SU-DHL-6 (cell line): ENCODE data around the gene GALE.
A peak's percentile ranks its signal among the peaks of the same experiment; 100 is the strongest.
"Not testable (repeated sequence)": the region's sequence is repeated elsewhere in the genome, so short reads cannot be mapped to it uniquely, and the experiment has no call there.

ENCODE experiments used
- H2AFZ ChIP-seq: fragments of 200-600 bp; sonication (generic); 2 replicates; pipeline ENCODE4 v1.6.1; 2014; ENCODE audit warnings: low read depth, mild to moderate bottlenecking, moderate library complexity, mixed read lengths, antibody characterized with exemption, low read length; ENCODE audit not compliant: severe bottlenecking
- H3F3A ChIP-seq: fragments of 200-600 bp; shearing (Covaris generic); 2 replicates; pipeline ENCODE4 v1.6.0; 2016; ENCODE audit warnings: antibody characterized with exemption, mild to moderate bottlenecking; ENCODE audit not compliant: insufficient read depth
- H3K27ac ChIP-seq: fragments of 200-600 bp; sonication (generic); 2 replicates; pipeline ENCODE4 v1.5.1; 2016; ENCODE audit warnings: low read depth, mild to moderate bottlenecking, low read length, moderate library complexity, mixed read lengths
- H3K27me3 ChIP-seq: fragments of 200-600 bp; sonication (generic), shearing (Covaris generic); 2 replicates; pipeline ENCODE4 v1.6.0; 2014; ENCODE audit warnings: mild to moderate bottlenecking, low read length
- H3K36me3 ChIP-seq: fragments of 200-600 bp; sonication (generic); 2 replicates; pipeline ENCODE4 v1.6.1; 2014; ENCODE audit warnings: mild to moderate bottlenecking, low read length, mixed read lengths
- H3K4me2 ChIP-seq: fragments of 300-600, 200-600 bp; shearing (Covaris generic), sonication (generic); 2 replicates; pipeline ENCODE4 v1.6.0; 2014; ENCODE audit warnings: low read length, low read depth, mild to moderate bottlenecking; ENCODE audit not compliant: poor library complexity, severe bottlenecking
- H3K4me3 ChIP-seq: fragments of 200-600 bp; sonication (generic); 2 replicates; pipeline ENCODE4 v1.5.1; 2014; ENCODE audit warnings: antibody characterized with exemption, low read length, mild to moderate bottlenecking, mixed read lengths; ENCODE audit not compliant: insufficient read depth, poor library complexity, severe bottlenecking
- H3K79me2 ChIP-seq: fragments of 200-600 bp; sonication (generic); 2 replicates; pipeline ENCODE4 v1.6.1; 2014; ENCODE audit warnings: mild to moderate bottlenecking, low read length, moderate library complexity; ENCODE audit not compliant: insufficient read depth
- H3K9ac ChIP-seq: fragments of 200-600 bp; sonication (generic); 2 replicates; pipeline ENCODE4 v1.7.0; 2014; ENCODE audit warnings: mild to moderate bottlenecking, low read length
- H3K9me2 ChIP-seq: fragments of 200-600 bp; sonication (generic); replicated peaks from 2 replicates; pipeline ENCODE4 v1.6.1; 2014; ENCODE audit warnings: low read length; ENCODE audit not compliant: insufficient read depth
- H3K9me3 ChIP-seq: fragments of 200-600 bp; sonication (generic); 2 replicates; pipeline ENCODE4 v1.6.1; 2014; ENCODE audit warnings: low read length, mixed read lengths; ENCODE audit not compliant: insufficient read depth
- H4K20me1 ChIP-seq: fragments of 200-600 bp; sonication (generic); 2 replicates; pipeline ENCODE4 v1.6.1; 2014; ENCODE audit warnings: low read depth, mild to moderate bottlenecking, antibody characterized with exemption, low read length, moderate library complexity, mixed read lengths
- EZH2phosphoT487 ChIP-seq: fragments of 200-600 bp; sonication (generic), shearing (Covaris generic); conservative IDR thresholded peaks from 2 replicates; pipeline ENCODE4 v1.6.1; 2018; ENCODE audit warnings: mild to moderate bottlenecking, antibody characterized with exemption, low read length, moderate library complexity, mixed read lengths
- TF ChIP-seq, protein P1 (sequence below): fragments of 200-600 bp; sonication (generic); IDR thresholded peaks from one replicate; pipeline ENCODE4 v1.5.1; 2017; ENCODE audit warnings: antibody characterized with exemption, mild to moderate bottlenecking, low read length, moderate library complexity; ENCODE audit not compliant: insufficient read depth, poor library complexity, severe bottlenecking

The GALE gene

DNA sequence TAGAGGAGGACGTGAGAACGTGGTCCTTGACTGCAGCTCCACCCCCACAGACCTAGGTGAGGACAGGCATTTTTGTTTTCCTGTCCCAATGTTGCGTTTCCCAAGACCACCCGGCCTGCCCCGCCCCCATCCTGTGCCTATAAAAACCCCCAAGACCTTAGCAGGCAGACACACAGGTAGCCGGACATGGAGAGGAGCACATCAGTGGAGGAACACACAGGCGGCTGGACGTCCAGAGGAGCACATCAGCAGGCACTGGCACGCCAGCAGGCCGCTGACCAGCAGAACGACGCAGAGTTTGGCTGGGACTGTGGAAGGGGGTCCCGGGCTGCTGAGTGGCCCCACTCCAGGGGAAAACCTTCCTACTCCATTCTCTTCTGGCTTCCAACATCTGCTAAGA lies 37.4 kb upstream of the GALE start:
- Histone ChIP-seq H3K36me3 (no peaks in the 10 kb centered on the region), H3K79me2 (no peaks in the 10 kb centered on the region), H3K4me2 (peak overlapping the region; percentile 98), H3F3A (peaks cover 9% of the 10 kb centered on the region; the same call in 1 of the 2 replicates), H3K9ac (peak overlapping the region; percentile 37), H4K20me1 (no peaks in the 10 kb centered on the region), H3K9me2 (no peaks in the 10 kb centered on the region), H3K4me3 (no peak overlapping the region), H2AFZ (peak overlapping the region; percentile 90), H3K27me3 (no peaks in the 10 kb centered on the region), H3K27ac (no peak overlapping the region), H3K9me3 (no peaks in the 10 kb centered on the region)
- TF ChIP-seq, protein P1, sequence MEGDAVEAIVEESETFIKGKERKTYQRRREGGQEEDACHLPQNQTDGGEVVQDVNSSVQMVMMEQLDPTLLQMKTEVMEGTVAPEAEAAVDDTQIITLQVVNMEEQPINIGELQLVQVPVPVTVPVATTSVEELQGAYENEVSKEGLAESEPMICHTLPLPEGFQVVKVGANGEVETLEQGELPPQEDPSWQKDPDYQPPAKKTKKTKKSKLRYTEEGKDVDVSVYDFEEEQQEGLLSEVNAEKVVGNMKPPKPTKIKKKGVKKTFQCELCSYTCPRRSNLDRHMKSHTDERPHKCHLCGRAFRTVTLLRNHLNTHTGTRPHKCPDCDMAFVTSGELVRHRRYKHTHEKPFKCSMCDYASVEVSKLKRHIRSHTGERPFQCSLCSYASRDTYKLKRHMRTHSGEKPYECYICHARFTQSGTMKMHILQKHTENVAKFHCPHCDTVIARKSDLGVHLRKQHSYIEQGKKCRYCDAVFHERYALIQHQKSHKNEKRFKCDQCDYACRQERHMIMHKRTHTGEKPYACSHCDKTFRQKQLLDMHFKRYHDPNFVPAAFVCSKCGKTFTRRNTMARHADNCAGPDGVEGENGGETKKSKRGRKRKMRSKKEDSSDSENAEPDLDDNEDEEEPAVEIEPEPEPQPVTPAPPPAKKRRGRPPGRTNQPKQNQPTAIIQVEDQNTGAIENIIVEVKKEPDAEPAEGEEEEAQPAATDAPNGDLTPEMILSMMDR: no peak
- TF ChIP-seq EZH2phosphoT487: no peak

DNA sequence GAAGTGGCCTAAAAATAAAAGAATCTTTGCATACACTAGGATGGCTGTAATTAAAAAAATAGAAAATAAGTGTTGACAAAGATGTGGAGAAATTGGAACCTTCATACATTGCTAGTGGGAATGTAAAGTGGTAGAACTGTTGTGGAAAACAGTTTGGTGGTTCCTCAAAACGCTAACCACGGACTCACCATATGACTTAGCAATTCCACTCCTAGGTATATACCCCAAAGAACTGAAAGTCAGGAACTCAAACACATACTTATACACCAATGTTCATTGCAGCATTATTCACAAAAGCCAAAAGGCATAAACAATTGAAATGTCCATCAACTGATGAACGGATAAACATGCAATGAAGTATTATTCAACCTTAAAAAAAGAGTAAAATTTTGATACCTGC lies 35.5 kb upstream of the GALE start:
- peaks cover 9% of the 10 kb centered on the region; the same call in 1 of the 2 replicates for H3F3A ChIP-seq
- H3K9ac ChIP-seq: no peak overlapping the region
- no peaks in the 10 kb centered on the region for H3K9me2 ChIP-seq
- H3K4me3 ChIP-seq: no peak overlapping the region
- no peaks in the 10 kb centered on the region for H4K20me1 ChIP-seq
- H3K27ac ChIP-seq: no peak overlapping the region
- no peak for TF ChIP-seq EZH2phosphoT487
- TF ChIP-seq, protein P1: no peak
- no peaks in the 10 kb centered on the region for H3K9me3 ChIP-seq
- no peaks in the 10 kb centered on the region for H3K27me3 ChIP-seq
- H3K79me2 ChIP-seq: no peaks in the 10 kb centered on the region
- H3K4me2 ChIP-seq: no peak overlapping the region
- no peaks in the 10 kb centered on the region for H3K36me3 ChIP-seq
- no peak overlapping the region for H2AFZ ChIP-seq

DNA sequence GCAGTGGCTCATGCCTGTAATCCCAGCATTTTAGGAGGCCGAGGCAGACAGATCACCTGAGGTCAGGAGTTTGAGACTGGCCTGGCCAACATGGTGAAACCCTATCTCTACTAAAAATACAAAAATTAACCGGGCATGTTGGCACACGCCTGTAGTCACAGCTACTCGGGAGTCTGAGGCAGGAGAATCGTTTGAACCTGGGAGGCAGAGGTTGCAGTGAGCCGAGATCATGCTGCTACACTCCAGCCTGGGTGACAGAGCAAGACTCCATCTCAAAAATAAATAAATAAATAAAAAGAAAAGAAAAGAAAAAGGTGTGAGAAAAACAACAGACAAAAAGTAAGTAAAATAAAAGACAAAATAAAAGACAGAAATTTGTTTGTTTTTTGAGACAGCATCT lies 33.6 kb upstream of the GALE start:
- not testable (repeated sequence) for H3K36me3 ChIP-seq, H2AFZ ChIP-seq, H3K79me2 ChIP-seq, H3K9ac ChIP-seq, H3K4me2 ChIP-seq, H3K4me3 ChIP-seq, H3F3A ChIP-seq, H3K9me3 ChIP-seq, H3K27me3 ChIP-seq, H4K20me1 ChIP-seq, H3K27ac ChIP-seq, H3K9me2 ChIP-seq

DNA sequence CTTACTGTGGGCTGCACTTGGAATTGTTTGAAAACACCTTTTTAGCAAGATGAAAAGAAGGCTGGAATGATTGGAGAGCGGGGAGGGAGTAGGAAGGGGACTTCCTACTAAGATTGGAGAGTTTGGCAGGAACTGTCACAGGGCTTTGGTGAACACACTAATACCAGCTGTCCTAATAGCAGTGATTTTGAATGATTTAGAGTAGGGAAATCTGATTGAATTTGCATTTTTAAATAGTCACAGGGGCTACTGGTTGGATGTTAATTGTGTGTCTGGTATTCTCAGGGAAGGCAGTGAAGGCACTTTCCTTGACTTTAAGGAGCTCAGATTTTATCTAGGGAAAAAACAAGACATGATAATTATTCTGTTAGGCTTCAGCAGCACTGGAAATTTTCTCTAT lies 27.2 kb upstream of the GALE start:
- Histone ChIP-seq H3K4me3 (no peak overlapping the region), H4K20me1 (no peaks in the 10 kb centered on the region), H3F3A (peaks cover 9% of the 10 kb centered on the region; the same call in 1 of the 2 replicates), H3K9ac (no peak overlapping the region), H3K4me2 (no peak overlapping the region), H3K27ac (no peak overlapping the region), H3K79me2 (no peaks in the 10 kb centered on the region), H3K9me2 (no peaks in the 10 kb centered on the region), H3K36me3 (no peaks in the 10 kb centered on the region), H2AFZ (no peak overlapping the region), H3K9me3 (no peaks in the 10 kb centered on the region), H3K27me3 (no peaks in the 10 kb centered on the region)
- no peak for TF ChIP-seq EZH2phosphoT487
- TF ChIP-seq, protein P1: no peak

DNA sequence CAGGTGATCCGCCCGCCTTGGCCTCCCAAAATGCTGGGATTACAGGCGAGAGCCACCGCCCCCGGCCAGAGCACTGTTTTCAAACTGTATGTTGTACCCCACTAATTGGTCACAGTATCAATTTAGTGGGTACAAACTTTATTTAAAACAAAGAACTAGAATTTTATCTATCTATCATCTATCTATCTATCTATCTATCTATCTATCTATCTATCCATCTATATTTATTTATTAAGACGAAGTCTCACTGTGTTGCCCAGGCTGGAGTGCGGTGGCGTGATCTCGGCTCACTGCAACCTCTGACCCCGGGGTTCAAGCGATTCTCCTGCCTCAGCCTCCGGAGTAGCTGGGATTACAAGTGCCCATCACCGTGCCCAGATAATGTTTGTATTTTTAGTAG lies 26.0 kb upstream of the GALE start:
- not testable (repeated sequence) for H3K27ac ChIP-seq, H4K20me1 ChIP-seq, H3F3A ChIP-seq, H3K4me3 ChIP-seq, H3K79me2 ChIP-seq, H2AFZ ChIP-seq, H3K36me3 ChIP-seq, H3K4me2 ChIP-seq, H3K9ac ChIP-seq, H3K9me3 ChIP-seq, H3K27me3 ChIP-seq, H3K9me2 ChIP-seq
